ENCODE results near the gene SIM2. TPM values are rescaled to one million over a fixed set of nuclear protein-coding genes. Genes with fewer than 3 reads are reported as not detected.

The SIM2 gene
- total RNA-seq, 4 donors from 2014 or later: 0.42 TPM; not detected in 3

GRCh38 chr21:36745459-36745858, 46.5 kb downstream of the SIM2 start:
- WGBS: 93% methylated on average over 5 of the region's 5 CpGs
- Histone ChIP-seq H3K4me1 (peaks cover 9 to 34% (median 27%) of the 10 kb centered on the region in 4 donors), H3K9me3 (no peaks in the 10 kb centered on the region), H3K36me3 (no peaks in the 10 kb centered on the region), H3K4me3 (no peak overlapping the region), H3K27ac (replicated peaks in 1 of 4) (no peak overlapping the region), H3K27me3 (peaks cover 0 to 62% (median 4%) of the 10 kb centered on the region in 4 donors)
- TF ChIP-seq EP300 (IDR thresholded peaks at IDR 0.05) (no peak), CTCF (IDR thresholded peaks at IDR 0.05) (no peak), POLR2A (IDR thresholded peaks at IDR 0.05; ENCODE audit: low read depth) (no peak), POLR2AphosphoS5 (IDR thresholded peaks at IDR 0.05) (no peak)
- no peak for DNase-seq (ENCODE audit: extremely low spot score)
- intact Hi-C loops (cut with DNase I): loop anchor here (5.0 kb wide), 1 partner anchor 182 kb away; no protein-coding TSS in a partner anchor

GRCh38 chr21:36747041-36747814, 48.3 kb downstream of the SIM2 start:
- intact Hi-C loops (cut with DNase I): loop anchor here (5.0 kb wide), 1 partner anchor 180 kb away; no protein-coding TSS in a partner anchor
- no peak for DNase-seq (ENCODE audit: extremely low spot score)
- Histone ChIP-seq H3K27me3 (peaks cover 0 to 53% (median 4%) of the 10 kb centered on the region in 4 donors), H3K36me3 (peaks cover 0 to 3% (median 0%) of the 10 kb centered on the region in 4 donors), H3K9me3 (no peaks in the 10 kb centered on the region), H3K4me1 (peaks cover 9 to 39% (median 27%) of the 10 kb centered on the region in 4 donors), H3K4me3 (peak overlapping the region; percentile 50 to 63 (median 54)), H3K27ac (replicated peaks in 1 of 4) (no peak overlapping the region)
- no peak for TF ChIP-seq POLR2AphosphoS5 (IDR thresholded peaks at IDR 0.05)
- no peak for TF ChIP-seq CTCF (IDR thresholded peaks at IDR 0.05)
- no peak for TF ChIP-seq EP300 (IDR thresholded peaks at IDR 0.05)
- TF ChIP-seq POLR2A (IDR thresholded peaks at IDR 0.05; ENCODE audit: low read depth): no peak
- 44% methylated on average over 17 of the region's 62 CpGs for WGBS

GRCh38 chr21:36747815-36748383, 49.0 kb downstream of the SIM2 start:
- no peaks in the 10 kb centered on the region for H3K9me3 ChIP-seq
- H3K27me3 ChIP-seq: peaks cover 0 to 47% (median 4%) of the 10 kb centered on the region in 4 donors
- H3K4me1 ChIP-seq: peaks cover 9 to 39% (median 27%) of the 10 kb centered on the region in 4 donors
- H3K36me3 ChIP-seq: peaks cover 0 to 3% (median 0%) of the 10 kb centered on the region in 4 donors
- H3K4me3 ChIP-seq: peak overlapping the region; percentile 50 to 63 (median 54)
- DNase-seq (ENCODE audit: extremely low spot score): no peak
- TF ChIP-seq EP300 (IDR thresholded peaks at IDR 0.05) (no peak), CTCF (IDR thresholded peaks at IDR 0.05) (peak in 2 of 3 experiments; percentile 23 to 26), POLR2A (IDR thresholded peaks at IDR 0.05; ENCODE audit: low read depth) (no peak), POLR2AphosphoS5 (IDR thresholded peaks at IDR 0.05) (no peak)
- 13% methylated on average over 42 of the region's 80 CpGs for WGBS
- intact Hi-C loops (cut with DNase I): loop anchor here (5.0 kb wide), 1 partner anchor 179 kb away; no protein-coding TSS in a partner anchor
- no peak overlapping the region for H3K27ac ChIP-seq (replicated peaks in 1 of 4)

GRCh38 chr21:36749935-36750575, 51.1 kb downstream of the SIM2 start:
- H3K27me3 ChIP-seq: peaks cover 0 to 29% (median 4%) of the 10 kb centered on the region in 4 donors
- peak; percentile 23 to 43 for TF ChIP-seq POLR2AphosphoS5 (IDR thresholded peaks at IDR 0.05)
- TF ChIP-seq EP300 (IDR thresholded peaks at IDR 0.05): no peak
- no peak for TF ChIP-seq CTCF (IDR thresholded peaks at IDR 0.05)
- no peak for TF ChIP-seq POLR2A (IDR thresholded peaks at IDR 0.05; ENCODE audit: low read depth)
- peaks cover 0 to 19% (median 3%) of the 10 kb centered on the region in 4 donors for H3K36me3 ChIP-seq
- H3K9me3 ChIP-seq: no peaks in the 10 kb centered on the region
- DNase-seq (ENCODE audit: extremely low spot score): no peak
- peak overlapping the region in 3 of 4 donors; percentile 31 to 37 (median 34) for H3K27ac ChIP-seq (replicated peaks in 1 of 4)
- no peak overlapping the region for H3K4me3 ChIP-seq
- H3K4me1 ChIP-seq: peaks cover 3 to 30% (median 19%) of the 10 kb centered on the region in 4 donors
- 63% methylated on average over 14 of the region's 14 CpGs for WGBS
- intact Hi-C loops (cut with DNase I): loop anchor here (5.0 kb wide), 1 partner anchor 177 kb away; no protein-coding TSS in a partner anchor
